Activated naive CD4-positive, alpha-beta T cell treated with anti-CD3 and anti-CD28 coated beads for 36 hours (primary cell): ENCODE measurements around the gene C1QL1. TPM values are rescaled to one million over a fixed set of nuclear protein-coding genes. Genes with fewer than 3 reads are reported as not detected.

Experiments used
- CTCF ChIA-PET: fragments of 350-600 bp; sonication (Branson Sonifier 250); formaldehyde crosslinking; loops from one replicate; lab custom pipeline; 2021; ENCODE audit warnings: antibody characterized with exemption; lab: Charles Lee
- DNase-seq: peaks from one replicate; pipeline ENCODE4 v3.0.0-alpha.2; 2020
- H3K27ac Mint-ChIP-seq: one replicate; pipeline ENCODE4 v1.8.0; 2021; ENCODE audit warnings: mild to moderate bottlenecking, mixed read lengths
- H3K27me3 Mint-ChIP-seq: one replicate; pipeline ENCODE4 v1.8.0; 2021; ENCODE audit warnings: low read depth, mixed read lengths
- H3K36me3 Mint-ChIP-seq: one replicate; pipeline ENCODE4 v1.8.0; 2021; ENCODE audit warnings: low read depth, mixed read lengths
- H3K4me1 Mint-ChIP-seq: one replicate; pipeline ENCODE4 v1.8.0; 2021; ENCODE audit warnings: low read depth, mixed read lengths
- H3K4me3 Mint-ChIP-seq: one replicate; pipeline ENCODE4 v1.8.0; 2021; ENCODE audit warnings: mild to moderate bottlenecking, moderate library complexity, mixed read lengths
- H3K9me3 Mint-ChIP-seq: one replicate; pipeline ENCODE4 v1.8.0; 2021; ENCODE audit warnings: mixed read lengths
- intact Hi-C: fragments of 100-400 bp; cut with micrococcal nuclease; formaldehyde crosslinking; loops from one replicate; pipeline ENCODE4 v1.15.1; 2023
- total RNA-seq, 2 experiments: library from RNA; stranded (reverse); gene quantifications; one replicate each; pipeline ENCODE4 v1.2.3, GENCODE V29; 2021

C1QL1 gene
- total RNA-seq, 2 experiments from 2014 or later = 0.36 to 0.40 TPM

- Mint-ChIP-seq H3K9me3 (no peaks in the 10 kb centered on the region), H3K27me3 (peaks cover 50% of the 10 kb centered on the region)
- intact Hi-C loops = loop anchor here (2.0 kb wide), 1 partner anchor 50 kb away; no protein-coding TSS in a partner anchor
Measured at GRCh38 chr17:44969144-44969780, 1.2 kb upstream of the C1QL1 start.

GRCh38 chr17:44967907-44968224, 237 bp downstream of the C1QL1 start:
- Mint-ChIP-seq H3K27ac (no peak overlapping the region), H3K27me3 (peaks cover 54% of the 10 kb centered on the region), H3K4me1 (peaks cover 43% of the 10 kb centered on the region), H3K4me3 (no peak overlapping the region), H3K9me3 (no peaks in the 10 kb centered on the region), H3K36me3 (no peaks in the 10 kb centered on the region)
- CTCF ChIA-PET = interaction anchor here (0.5 kb wide), 1 partner anchor 13 kb away, joined by 3 read pairs; no protein-coding TSS in a partner anchor
- no peak for DNase-seq
- intact Hi-C loops = loop anchor here (1.0 to 2.0 kb wide), 4 partner anchors 21 to 93 kb away; partner anchors contain the start of genes EFTUD2, KIF18B and NMT1

More at GRCh38 chr17:44969144-44969780, 1.2 kb upstream of the C1QL1 start:
- H3K36me3 Mint-ChIP-seq = no peaks in the 10 kb centered on the region
- CTCF ChIA-PET = interaction anchor here (0.7 to 2.1 kb wide), 3 partner anchors 8 to 56 kb away, joined by 3 to 6 read pairs (median 5); no protein-coding TSS in a partner anchor
- no peak for DNase-seq
- H3K4me3 Mint-ChIP-seq = peak overlapping the region; percentile 20
- H3K4me1 Mint-ChIP-seq = peaks cover 44% of the 10 kb centered on the region
- no peak overlapping the region for H3K27ac Mint-ChIP-seq

- Mint-ChIP-seq H3K4me1 (peaks cover 37% of the 10 kb centered on the region), H3K4me3 (no peak overlapping the region), H3K9me3 (no peaks in the 10 kb centered on the region), H3K36me3 (no peaks in the 10 kb centered on the region), H3K27me3 (peaks cover 54% of the 10 kb centered on the region), H3K27ac (no peak overlapping the region)
- CTCF ChIA-PET = no interaction called here
- intact Hi-C loops = no loop called here
- DNase-seq = no peak
Measured at GRCh38 chr17:44967026-44967906, 837 bp downstream of the C1QL1 start.

- Mint-ChIP-seq H3K27me3 (peaks cover 55% of the 10 kb centered on the region), H3K27ac (no peak overlapping the region), H3K36me3 (no peaks in the 10 kb centered on the region), H3K9me3 (no peaks in the 10 kb centered on the region), H3K4me3 (no peak overlapping the region), H3K4me1 (peaks cover 29% of the 10 kb centered on the region)
- DNase-seq = no peak
- intact Hi-C loops = no loop called here
- CTCF ChIA-PET = no interaction called here
Measured at GRCh38 chr17:44966348-44967025, 1.6 kb downstream of the C1QL1 start.

- Mint-ChIP-seq H3K27me3 (peaks cover 56% of the 10 kb centered on the region), H3K4me1 (peaks cover 31% of the 10 kb centered on the region), H3K27ac (no peak overlapping the region), H3K9me3 (no peaks in the 10 kb centered on the region), H3K36me3 (no peaks in the 10 kb centered on the region), H3K4me3 (no peak overlapping the region)
- CTCF ChIA-PET = interaction anchor here (0.9 kb wide), 1 partner anchor 138 kb away, joined by 5 read pairs; no protein-coding TSS in a partner anchor
- intact Hi-C loops = no loop called here
- DNase-seq = no peak
Measured at GRCh38 chr17:44965481-44966234, 2.4 kb downstream of the C1QL1 start.

GRCh38 chr17:44961921-44962350, 6.2 kb downstream of the C1QL1 start:
- no peak for DNase-seq
- H3K36me3 Mint-ChIP-seq = no peaks in the 10 kb centered on the region
- peaks cover 52% of the 10 kb centered on the region for H3K27me3 Mint-ChIP-seq
- H3K27ac Mint-ChIP-seq = no peak overlapping the region
- intact Hi-C loops = no loop called here
- H3K4me3 Mint-ChIP-seq = no peak overlapping the region
- peaks cover 15% of the 10 kb centered on the region for H3K4me1 Mint-ChIP-seq
- CTCF ChIA-PET = interaction anchor here (0.7 to 2.6 kb wide), 3 partner anchors 8 to 134 kb away, joined by 3 to 6 read pairs (median 3); no protein-coding TSS in a partner anchor
- no peaks in the 10 kb centered on the region for H3K9me3 Mint-ChIP-seq

- CTCF ChIA-PET = interaction anchor here (2.6 kb wide), 1 partner anchor 9 kb away, joined by 6 read pairs; no protein-coding TSS in a partner anchor
- Mint-ChIP-seq H3K27me3 (peaks cover 40% of the 10 kb centered on the region), H3K27ac (no peak overlapping the region), H3K9me3 (no peaks in the 10 kb centered on the region), H3K36me3 (no peaks in the 10 kb centered on the region), H3K4me1 (peaks cover 7% of the 10 kb centered on the region), H3K4me3 (no peak overlapping the region)
- DNase-seq = no peak
- intact Hi-C loops = no loop called here
Measured at GRCh38 chr17:44960691-44961090, 7.4 kb downstream of the C1QL1 start.

GRCh38 chr17:44959821-44960531, 8.1 kb downstream of the C1QL1 start:
- peaks cover 35% of the 10 kb centered on the region for H3K27me3 Mint-ChIP-seq
- intact Hi-C loops = no loop called here
- CTCF ChIA-PET = interaction anchor here (2.6 kb wide), 1 partner anchor 10 kb away, joined by 6 read pairs; no protein-coding TSS in a partner anchor
- no peaks in the 10 kb centered on the region for H3K9me3 Mint-ChIP-seq
- H3K4me3 Mint-ChIP-seq = peak overlapping the region; percentile 38
- H3K27ac Mint-ChIP-seq = no peak overlapping the region
- H3K4me1 Mint-ChIP-seq = peaks cover 7% of the 10 kb centered on the region
- DNase-seq = no peak
- no peaks in the 10 kb centered on the region for H3K36me3 Mint-ChIP-seq

GRCh38 chr17:44956998-44957981, 10.8 kb downstream of the C1QL1 start:
- Mint-ChIP-seq H3K36me3 (no peaks in the 10 kb centered on the region), H3K27ac (no peak overlapping the region), H3K27me3 (peaks cover 27% of the 10 kb centered on the region), H3K4me3 (no peak overlapping the region), H3K9me3 (no peaks in the 10 kb centered on the region), H3K4me1 (peaks cover 7% of the 10 kb centered on the region)
- CTCF ChIA-PET = no interaction called here
- no peak for DNase-seq
- intact Hi-C loops = no loop called here

- Mint-ChIP-seq H3K27ac (no peak overlapping the region), H3K4me3 (no peak overlapping the region), H3K4me1 (peaks cover 7% of the 10 kb centered on the region), H3K27me3 (peaks cover 20% of the 10 kb centered on the region), H3K9me3 (no peaks in the 10 kb centered on the region), H3K36me3 (no peaks in the 10 kb centered on the region)
- intact Hi-C loops = no loop called here
- DNase-seq = no peak
- CTCF ChIA-PET = no interaction called here
Measured at GRCh38 chr17:44955674-44956425, 12.3 kb downstream of the C1QL1 start.
